GM21786 (cell line): ENCODE data around the gene SPRR2A.
"Not testable (repeated sequence)": the region's sequence is repeated elsewhere in the genome, so short reads cannot be mapped to it uniquely, and the experiment has no call there.

Experiments
- ATAC-seq: cut with Tn5 transposase; IDR thresholded peaks from one replicate; pipeline ENCODE4 v1.9.1; 2021; ENCODE audit not compliant: unreplicated experiment

Gene SPRR2A

DNA sequence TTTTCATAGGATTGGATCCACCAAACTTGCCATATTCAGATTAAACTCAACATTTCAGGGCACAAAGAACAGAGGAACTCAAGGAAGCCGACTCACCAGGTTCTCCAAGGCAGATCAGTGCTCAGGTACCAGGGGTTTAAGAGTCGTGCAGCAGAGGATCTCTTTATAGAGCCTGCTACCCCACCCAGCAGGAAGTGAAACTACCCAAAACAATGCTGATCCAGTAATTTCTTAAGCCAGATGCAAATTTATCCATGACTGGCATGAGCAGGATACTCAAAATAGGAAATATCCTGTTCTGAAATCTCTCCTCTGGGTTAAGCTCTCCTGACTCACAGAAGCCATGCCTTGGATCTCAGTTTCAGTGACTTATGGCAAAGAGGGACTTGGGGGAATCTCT lies at the start of gene SPRR2A:
SPRR2A (minus strand) TSS at position 138 of the 400 bp plus-strand sequence. CDS start 777 bp downstream, outside the sequence.
- ATAC-seq, result no peak

DNA sequence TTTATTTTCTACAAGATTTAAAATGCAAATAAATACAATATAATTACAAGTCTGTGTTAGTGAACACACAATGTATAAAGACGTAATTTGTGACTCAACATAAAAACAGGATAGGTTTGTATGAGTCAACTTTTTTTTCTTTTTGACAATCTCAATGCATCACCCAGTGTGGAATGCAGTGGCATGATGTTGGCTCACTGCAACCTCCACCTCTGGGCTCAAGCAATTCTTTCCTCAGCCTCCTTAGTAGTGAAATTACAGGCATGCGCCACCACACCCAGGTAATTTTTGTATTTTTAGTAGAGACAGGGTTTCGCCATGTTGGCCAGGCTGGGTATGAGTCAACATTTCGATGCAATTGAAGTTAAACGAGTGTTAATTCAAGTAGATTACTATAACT lies 42.9 kb upstream of the SPRR2A start:
- no peak for ATAC-seq

DNA sequence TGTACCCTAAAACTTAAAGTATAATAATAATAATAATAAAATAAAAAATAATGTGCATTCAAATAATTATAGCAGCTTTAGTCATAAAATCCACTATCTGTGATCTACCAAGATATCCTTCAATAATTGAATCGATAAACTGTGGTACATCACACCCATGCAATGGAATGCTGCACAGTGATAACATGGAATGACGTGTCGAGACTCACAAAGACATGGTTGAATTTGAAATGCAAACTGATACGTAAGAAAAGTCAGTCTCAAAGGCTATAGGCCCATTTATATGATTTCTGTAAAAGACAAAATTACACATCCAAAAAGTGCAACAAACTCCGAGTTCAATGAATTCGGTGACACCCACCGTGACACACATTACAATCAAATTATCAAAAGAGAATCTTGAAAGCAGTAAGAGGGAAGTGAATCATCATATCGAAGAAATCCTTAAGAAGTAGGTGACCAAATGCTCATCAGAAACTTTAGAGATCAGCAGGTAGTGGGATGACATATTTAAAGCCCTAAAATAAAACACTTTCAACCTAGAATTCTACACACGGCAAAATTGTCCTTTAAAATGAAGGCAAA lies 42.2 kb upstream of the SPRR2A start:
- ATAC-seq, result no peak

GRCh38 chr1:153095764-153096163 lies 38.5 kb upstream of the SPRR2A start:
- no peak for ATAC-seq

GRCh38 chr1:153094426-153094825 lies 37.1 kb upstream of the SPRR2A start, which contains the start of gene SPRR2E:
SPRR2E (minus strand) TSS chr1:153094526; CDS start chr1:153093751, 775 bp downstream.
- ATAC-seq, result no peak

- ATAC-seq, result no peak
Observed at GRCh38 chr1:153087652-153088051, 30.3 kb upstream of the SPRR2A start.

- ATAC-seq, result no peak
Observed at GRCh38 chr1:153081736-153082135, 24.4 kb upstream of the SPRR2A start.

- no peak for ATAC-seq
Observed at GRCh38 chr1:153072806-153073726, 15.8 kb upstream of the SPRR2A start.

GRCh38 chr1:153071511-153071910 lies 14.2 kb upstream of the SPRR2A start, which contains the start of gene SPRR2B:
SPRR2B (minus strand) TSS chr1:153071611; CDS start chr1:153070839, 772 bp downstream.
- ATAC-seq, result no peak

- ATAC-seq, result no peak
Observed at GRCh38 chr1:153070243-153070642, 12.9 kb upstream of the SPRR2A start.

- no peak for ATAC-seq
Observed at GRCh38 chr1:153058826-153059784, 1.8 kb upstream of the SPRR2A start.

- no peak for ATAC-seq
Observed at GRCh38 chr1:153058154-153058553, 842 bp upstream of the SPRR2A start.

DNA sequence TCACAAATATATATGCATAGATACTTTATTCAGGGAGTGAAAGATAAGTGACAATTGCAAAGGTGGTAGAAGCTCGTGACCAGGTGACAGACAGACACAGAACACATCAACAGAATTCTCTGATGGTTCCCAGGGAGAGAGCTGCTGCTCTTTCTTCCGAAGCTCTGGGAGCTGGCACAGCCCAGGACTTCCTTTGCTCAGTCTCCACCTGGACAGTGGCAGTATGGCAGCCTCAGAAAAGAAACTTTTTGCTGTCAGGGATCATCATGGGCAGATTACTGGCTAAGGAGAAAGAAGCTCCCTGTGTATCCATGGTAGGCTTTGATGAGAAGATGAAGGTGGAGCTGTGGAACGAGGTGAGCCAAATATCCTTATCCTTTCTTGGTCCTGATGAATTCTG lies 1.2 kb downstream of the SPRR2A start:
- ATAC-seq, result not testable (repeated sequence)

GRCh38 chr1:153049211-153049610 lies 8.1 kb downstream of the SPRR2A start:
- ATAC-seq, result no peak

- no peak for ATAC-seq
Observed at GRCh38 chr1:153040950-153041631, 16.2 kb downstream of the SPRR2A start, which contains the start of gene SPRR2D. SPRR2D (minus strand) TSS chr1:153041120; CDS start chr1:153040346, 774 bp downstream.

- ATAC-seq, result no peak
Observed at GRCh38 chr1:153035211-153035610, 22.1 kb downstream of the SPRR2A start.

DNA sequence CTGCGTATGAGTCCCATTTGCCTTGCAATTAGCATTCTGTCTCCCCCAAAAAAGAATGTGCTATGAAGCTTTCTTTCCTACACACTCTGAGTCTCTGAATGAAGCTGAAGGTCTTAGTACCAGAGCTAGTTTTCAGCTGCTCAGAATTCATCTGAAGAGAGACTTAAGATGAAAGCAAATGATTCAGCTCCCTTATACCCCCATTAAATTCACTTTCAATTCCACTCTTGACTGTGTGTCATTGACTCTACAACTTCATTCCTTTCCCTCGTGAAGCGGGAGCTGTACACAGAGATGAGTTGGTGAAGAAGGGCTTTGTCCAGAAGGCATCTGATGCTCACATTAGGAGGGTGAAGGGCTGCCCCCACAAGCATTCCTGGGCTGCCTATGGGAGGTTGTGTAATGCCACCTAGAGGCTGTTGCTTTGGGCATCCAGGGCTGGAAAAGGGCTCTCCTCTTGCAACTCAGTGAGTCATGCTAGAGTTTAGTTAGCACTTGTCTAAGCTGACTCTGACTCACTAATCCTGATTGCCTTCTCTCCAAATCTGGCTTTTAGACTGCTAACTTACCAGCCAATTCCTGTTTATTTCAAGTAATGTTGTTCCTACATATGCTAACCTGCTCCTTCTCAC lies 24.5 kb downstream of the SPRR2A start:
- no peak for ATAC-seq

- no peak for ATAC-seq
Observed at GRCh38 chr1:153032073-153032472, 25.2 kb downstream of the SPRR2A start.

DNA sequence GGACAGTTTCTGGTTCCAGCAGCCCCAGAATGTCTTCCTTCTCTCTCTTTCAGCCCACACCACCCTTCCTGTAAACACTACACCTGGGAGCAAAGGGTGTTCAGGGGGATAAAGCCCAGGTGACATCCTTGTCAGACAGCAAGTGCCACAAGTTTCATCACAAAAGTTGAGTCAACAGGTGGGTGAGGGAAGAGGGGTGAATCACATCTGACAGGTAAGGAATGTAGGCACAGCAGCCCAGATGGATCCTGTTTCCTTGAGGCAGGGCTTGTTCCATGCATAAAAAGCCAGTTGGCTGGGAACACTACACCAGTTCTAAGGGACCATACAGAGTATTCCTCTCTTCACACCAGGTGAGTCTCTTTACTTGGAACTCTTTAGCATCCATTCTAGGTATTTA lies 26.4 kb downstream of the SPRR2A start, which contains the start of gene SPRR1B:
SPRR1B (plus strand) TSS at position 309 of the 400 bp plus-strand sequence. CDS start 1,143 bp downstream, outside the sequence.
- no peak for ATAC-seq

DNA sequence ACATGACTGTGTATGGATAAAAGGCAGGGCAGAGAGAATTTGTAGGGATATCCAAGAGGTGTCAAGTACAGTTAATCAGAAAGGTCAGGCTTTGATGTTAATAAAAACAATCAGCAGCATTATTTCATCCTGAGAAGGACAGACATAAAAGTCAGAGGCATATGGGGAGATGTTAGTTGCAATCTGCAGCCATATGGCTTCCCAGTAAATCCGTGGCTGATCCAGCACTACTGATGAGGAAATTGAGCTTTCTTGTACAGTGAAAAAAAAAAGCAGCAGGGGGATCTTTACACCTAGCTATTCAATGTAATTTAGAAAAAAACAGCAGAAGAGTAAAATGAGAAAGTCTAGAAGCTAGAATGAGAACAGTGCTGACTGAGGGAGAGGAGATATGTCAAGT lies 28.5 kb downstream of the SPRR2A start:
- ATAC-seq, result no peak
